Vagina (tissue), 2 donors: Measurements from ENCODE around the gene INSYN1. TPM values are rescaled to one million over a fixed set of nuclear protein-coding genes. Genes with fewer than 3 reads are reported as not detected.

ENCODE experiments used
- DNase-seq, 2 donors: peaks; one replicate each; pipeline ENCODE4 v3.0.0-alpha.2; 2017; ENCODE audit errors: extremely low spot score in 2 of 2
- H3K27ac ChIP-seq: fragments of 200-600 bp; sonication (generic); one replicate; pipeline ENCODE4 v1.5.1; 2019
- H3K27me3 ChIP-seq: fragments of 200-600 bp; sonication (generic); one replicate; pipeline ENCODE4 v1.5.1; 2019
- H3K36me3 ChIP-seq, 2 donors: fragments of 200-600 bp; sonication (generic); one replicate each; pipeline ENCODE4 v1.5.1; 2017 to 2019
- H3K4me1 ChIP-seq: fragments of 200-600 bp; sonication (generic); one replicate; pipeline ENCODE4 v1.5.1; 2019
- H3K4me3 ChIP-seq, 2 donors: fragments of 200-600 bp; sonication (generic); 1 replicate in 1 of 2; 2 replicates in 1 of 2; pipeline ENCODE4 v1.5.1; 2016 to 2019
- H3K9me3 ChIP-seq: fragments of 200-600 bp; sonication (generic); one replicate; pipeline ENCODE4 v1.5.1; 2019
- POLR2A ChIP-seq, 2 donors: fragments of 450-650 bp; IDR thresholded peaks; one replicate each; pipeline ENCODE4 v1.6.1; 2017; ENCODE audit warnings: antibody characterized with exemption in 2 of 2, mild to moderate bottlenecking in 2 of 2, moderate library complexity in 2 of 2
- POLR2AphosphoS5 ChIP-seq, 2 donors: sonication (generic); formaldehyde crosslinking; IDR thresholded peaks; one replicate each; pipeline ENCODE4 v1.9.0; 2017; ENCODE audit warnings: antibody characterized with exemption in 2 of 2, mild to moderate bottlenecking in 2 of 2, low read depth in 1 of 2; ENCODE audit not compliant: insufficient read depth in 1 of 2
- intact Hi-C: fragments of 100-400 bp; cut with DNase I; formaldehyde crosslinking; loops from one replicate; pipeline ENCODE4 v1.15.1; 2023
- total RNA-seq: library from RNA; depleted of rRNA; stranded (reverse); fragments of >200 nt; gene quantifications from one replicate; pipeline ENCODE4 v1.2.3, GENCODE V29; 2016
- TF ChIP-seq, protein P1 (sequence below), 3 experiments: fragments of 450-650 bp in 2 of 3; fragments of 200-600 bp in 1 of 3; sonication (generic) in 1 of 3; IDR thresholded peaks; one replicate each; pipeline ENCODE4 v1.5.1; 2017 to 2019; ENCODE audit warnings: antibody characterized with exemption in 3 of 3, mild to moderate bottlenecking in 2 of 3, moderate library complexity in 2 of 3

Gene INSYN1
- total RNA-seq, 1 donor from 2014 or later, result 5.6 TPM

DNA sequence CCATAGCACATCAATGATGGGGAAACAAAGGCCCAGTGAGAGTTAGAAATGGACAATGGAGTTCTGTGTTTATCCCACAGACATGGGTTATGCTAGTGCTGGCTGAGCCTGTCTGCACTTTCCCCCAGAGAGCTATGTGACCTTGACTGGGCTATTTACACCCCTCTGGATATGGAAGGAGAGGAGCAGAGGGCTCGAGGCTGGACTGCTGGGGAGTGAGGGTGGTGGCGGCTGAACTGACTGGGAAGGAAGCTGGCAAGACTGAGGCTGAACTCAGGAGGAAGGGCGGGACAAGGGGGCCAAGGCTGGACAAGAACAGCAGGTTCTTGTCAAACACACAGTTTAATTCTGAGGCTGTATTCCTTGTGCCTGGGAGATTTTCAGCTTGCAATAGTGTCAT is 10.8 kb upstream of the INSYN1 start:
- H3K36me3 ChIP-seq, result no peaks in the 10 kb centered on the region
- no peaks in the 10 kb centered on the region for H3K4me1 ChIP-seq
- H3K27me3 ChIP-seq, result no peaks in the 10 kb centered on the region
- intact Hi-C loops, result no loop called here
- TF ChIP-seq, protein P1, sequence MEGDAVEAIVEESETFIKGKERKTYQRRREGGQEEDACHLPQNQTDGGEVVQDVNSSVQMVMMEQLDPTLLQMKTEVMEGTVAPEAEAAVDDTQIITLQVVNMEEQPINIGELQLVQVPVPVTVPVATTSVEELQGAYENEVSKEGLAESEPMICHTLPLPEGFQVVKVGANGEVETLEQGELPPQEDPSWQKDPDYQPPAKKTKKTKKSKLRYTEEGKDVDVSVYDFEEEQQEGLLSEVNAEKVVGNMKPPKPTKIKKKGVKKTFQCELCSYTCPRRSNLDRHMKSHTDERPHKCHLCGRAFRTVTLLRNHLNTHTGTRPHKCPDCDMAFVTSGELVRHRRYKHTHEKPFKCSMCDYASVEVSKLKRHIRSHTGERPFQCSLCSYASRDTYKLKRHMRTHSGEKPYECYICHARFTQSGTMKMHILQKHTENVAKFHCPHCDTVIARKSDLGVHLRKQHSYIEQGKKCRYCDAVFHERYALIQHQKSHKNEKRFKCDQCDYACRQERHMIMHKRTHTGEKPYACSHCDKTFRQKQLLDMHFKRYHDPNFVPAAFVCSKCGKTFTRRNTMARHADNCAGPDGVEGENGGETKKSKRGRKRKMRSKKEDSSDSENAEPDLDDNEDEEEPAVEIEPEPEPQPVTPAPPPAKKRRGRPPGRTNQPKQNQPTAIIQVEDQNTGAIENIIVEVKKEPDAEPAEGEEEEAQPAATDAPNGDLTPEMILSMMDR (IDR thresholded peaks at IDR 0.05), result no peak
- H3K27ac ChIP-seq, result no peak overlapping the region
- no peak overlapping the region for H3K4me3 ChIP-seq
- no peak for DNase-seq
- no peaks in the 10 kb centered on the region for H3K9me3 ChIP-seq

DNA sequence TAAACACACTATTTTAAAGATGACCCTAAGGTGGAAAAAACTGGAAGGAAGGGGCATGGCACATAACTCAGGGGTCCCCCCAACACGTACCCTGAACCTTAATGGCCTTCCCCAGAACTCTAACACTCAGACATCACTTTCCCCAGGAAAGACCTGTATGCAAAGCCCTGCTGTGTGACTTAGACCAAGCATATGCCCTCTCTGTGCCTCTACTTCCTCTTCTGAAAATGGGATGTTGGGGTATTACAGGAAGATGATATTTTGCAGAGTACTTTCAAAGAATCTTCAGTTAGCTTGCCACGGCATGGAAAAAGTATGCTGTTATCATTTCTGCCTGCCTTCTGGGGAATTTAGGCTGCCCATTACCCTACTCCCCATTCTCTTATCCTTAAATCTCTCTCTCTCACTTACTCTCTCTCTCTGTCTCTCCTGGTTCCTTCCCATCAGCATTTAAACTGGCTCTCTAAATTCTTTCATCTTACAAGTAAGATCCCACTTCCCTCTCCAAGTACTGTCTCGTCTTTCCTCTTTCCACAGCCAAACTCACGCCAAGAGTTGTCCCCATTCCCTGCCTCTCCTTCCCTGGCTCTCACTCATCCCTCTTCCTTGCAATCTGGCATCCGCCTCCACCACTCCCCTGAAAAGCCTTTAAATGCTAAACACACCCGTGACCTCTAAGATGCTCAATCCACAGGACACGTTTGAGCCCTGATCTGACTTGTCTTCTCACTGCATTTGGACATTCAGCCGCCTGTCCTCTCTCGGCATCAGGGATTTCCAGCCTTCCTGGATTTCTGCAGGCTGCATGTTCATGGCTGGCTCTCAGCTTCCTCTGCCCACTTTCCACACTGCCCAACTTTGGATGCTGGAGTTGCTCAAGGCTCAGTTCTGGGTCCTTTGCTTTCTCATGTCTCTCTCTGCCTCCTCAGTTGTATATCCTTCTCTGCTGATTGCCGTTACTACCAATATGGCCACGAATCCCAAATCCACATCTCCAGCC is 7.5 kb upstream of the INSYN1 start:
- H3K36me3 ChIP-seq, result no peaks in the 10 kb centered on the region
- TF ChIP-seq, protein P1 (IDR thresholded peaks at IDR 0.05), result no peak
- TF ChIP-seq POLR2AphosphoS5 (IDR thresholded peaks at IDR 0.05; ENCODE audit: insufficient read depth in 1 of 2, low read depth in 1 of 2) (no peak), POLR2A (IDR thresholded peaks at IDR 0.05) (no peak)

DNA sequence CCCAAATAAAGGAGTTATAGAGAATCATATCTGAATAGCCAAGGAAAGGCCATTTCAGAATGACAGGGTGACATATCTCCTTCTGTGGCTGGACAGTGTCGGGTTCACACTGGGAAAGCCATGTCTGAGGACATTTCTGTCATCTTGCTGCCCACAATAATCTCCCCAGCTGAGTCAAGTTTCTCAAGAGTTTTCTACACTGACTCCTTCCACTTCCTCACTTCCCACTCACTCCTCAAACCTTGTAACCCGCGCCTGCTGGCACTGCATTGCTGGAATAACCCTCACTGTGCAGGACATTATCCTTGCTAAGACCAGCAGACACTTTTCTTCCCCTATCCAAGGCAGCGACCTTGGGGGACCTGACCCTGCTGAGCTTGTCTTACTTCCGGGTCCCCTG is 5.3 kb upstream of the INSYN1 start:
- no peaks in the 10 kb centered on the region for H3K27me3 ChIP-seq
- DNase-seq, result no peak
- H3K27ac ChIP-seq, result no peak overlapping the region
- H3K9me3 ChIP-seq, result no peaks in the 10 kb centered on the region
- H3K36me3 ChIP-seq, result no peaks in the 10 kb centered on the region
- intact Hi-C loops, result no loop called here
- no peak overlapping the region for H3K4me3 ChIP-seq
- peaks cover 10% of the 10 kb centered on the region for H3K4me1 ChIP-seq
- no peak for TF ChIP-seq POLR2AphosphoS5 (IDR thresholded peaks at IDR 0.05; ENCODE audit: insufficient read depth in 1 of 2, low read depth in 1 of 2)
- TF ChIP-seq, protein P1 (IDR thresholded peaks at IDR 0.05), result no peak
- TF ChIP-seq POLR2A (IDR thresholded peaks at IDR 0.05), result no peak

More for the DNA sequence above, 7.5 kb upstream of the INSYN1 start:
- DNase-seq, result no peak
- H3K4me1 ChIP-seq, result no peaks in the 10 kb centered on the region
- H3K27me3 ChIP-seq, result no peaks in the 10 kb centered on the region
- no peak overlapping the region for H3K27ac ChIP-seq
- intact Hi-C loops, result no loop called here
- H3K4me3 ChIP-seq, result no peak overlapping the region
- no peaks in the 10 kb centered on the region for H3K9me3 ChIP-seq

DNA sequence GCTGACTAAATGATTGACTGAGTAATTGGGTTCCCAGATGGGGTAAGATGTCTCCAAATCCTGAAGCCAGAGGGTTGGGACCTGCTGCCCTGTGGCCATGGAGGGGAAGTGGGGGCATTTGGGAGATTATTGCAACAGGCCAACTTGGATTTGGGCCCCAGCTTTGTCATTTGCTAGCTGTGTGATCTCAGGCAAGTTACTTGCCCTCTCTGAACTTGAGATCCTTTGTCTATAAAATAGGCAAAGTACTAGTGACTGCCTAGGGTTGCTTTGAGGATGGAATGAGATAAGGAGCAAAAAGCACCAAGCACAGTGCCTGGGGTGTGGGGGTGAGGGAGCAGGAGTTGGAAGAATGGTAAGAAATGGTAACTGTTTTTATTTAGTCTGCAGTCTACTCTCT is 4.4 kb upstream of the INSYN1 start:
- Histone ChIP-seq H3K4me1 (peaks cover 13% of the 10 kb centered on the region), H3K27me3 (no peaks in the 10 kb centered on the region), H3K36me3 (no peaks in the 10 kb centered on the region), H3K9me3 (no peaks in the 10 kb centered on the region), H3K27ac (no peak overlapping the region), H3K4me3 (no peak overlapping the region)
- TF ChIP-seq POLR2AphosphoS5 (IDR thresholded peaks at IDR 0.05; ENCODE audit: insufficient read depth in 1 of 2, low read depth in 1 of 2) (no peak), POLR2A (IDR thresholded peaks at IDR 0.05) (no peak)
- TF ChIP-seq, protein P1 (IDR thresholded peaks at IDR 0.05), result no peak
- DNase-seq, result no peak
- intact Hi-C loops, result no loop called here

DNA sequence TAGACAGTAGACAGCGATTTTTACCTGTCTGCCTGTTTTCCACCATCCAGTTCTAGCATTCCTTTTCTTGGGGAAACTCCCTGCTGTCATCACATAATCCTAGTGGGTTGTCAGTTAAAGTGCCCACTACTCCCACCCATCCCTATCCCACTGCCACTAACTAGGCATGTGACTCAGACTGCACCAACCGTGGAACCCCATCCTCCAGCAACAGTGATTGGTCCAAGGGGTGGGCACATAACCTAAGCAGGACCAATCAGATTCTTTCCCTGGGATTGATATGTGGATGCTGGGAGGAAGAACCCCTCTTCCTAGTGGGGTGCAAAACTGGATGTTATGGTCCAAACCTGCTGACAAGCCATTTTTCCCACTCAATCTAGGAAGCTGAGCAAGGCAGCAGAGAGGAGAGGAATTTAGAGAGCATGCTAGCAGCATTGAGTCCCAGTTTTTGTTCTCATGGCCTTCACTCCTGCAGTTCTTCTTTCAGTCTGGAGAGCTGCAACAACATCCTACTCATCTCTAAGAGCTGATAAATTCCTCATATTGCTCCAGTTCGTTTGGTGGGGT is 3.9 kb upstream of the INSYN1 start:
- H3K27ac ChIP-seq, result no peak overlapping the region
- H3K4me3 ChIP-seq, result no peak overlapping the region
- no peaks in the 10 kb centered on the region for H3K9me3 ChIP-seq
- H3K36me3 ChIP-seq, result no peaks in the 10 kb centered on the region
- TF ChIP-seq POLR2AphosphoS5 (IDR thresholded peaks at IDR 0.05; ENCODE audit: insufficient read depth in 1 of 2, low read depth in 1 of 2) (no peak), POLR2A (IDR thresholded peaks at IDR 0.05) (no peak)
- TF ChIP-seq, protein P1 (IDR thresholded peaks at IDR 0.05), result no peak
- no peak for DNase-seq
- peaks cover 18% of the 10 kb centered on the region for H3K4me1 ChIP-seq
- intact Hi-C loops, result no loop called here
- H3K27me3 ChIP-seq, result no peaks in the 10 kb centered on the region
